AG10803 (cell line): ENCODE data around the gene CTNNA2.

Experiments
- DNase-seq: peaks from one replicate; pipeline ENCODE4 v3.0.0; 2010; ENCODE audit warnings: low read depth
- H3K4me3 ChIP-seq: 2 replicates; pipeline ENCODE4 v1.5.1; 2011; ENCODE audit warnings: mild to moderate bottlenecking, low read length, control low read depth
- CTCF ChIP-seq: conservative IDR thresholded peaks from 2 replicates; pipeline ENCODE4 v1.5.1; 2011; ENCODE audit warnings: mild to moderate bottlenecking, low read length, control low read depth, inconsistent platforms

Gene CTNNA2

GRCh38 chr2:79833235-79833878 lies 320.5 kb downstream of the CTNNA2 start:
- no peak for DNase-seq
- no peak for TF ChIP-seq CTCF
- no peak overlapping the region for H3K4me3 ChIP-seq

GRCh38 chr2:79835911-79836310 lies 323.1 kb downstream of the CTNNA2 start:
- H3K4me3 ChIP-seq = no peak overlapping the region
- TF ChIP-seq CTCF = no peak
- DNase-seq = no peak

- H3K4me3 ChIP-seq = no peak overlapping the region
- no peak for DNase-seq
- no peak for TF ChIP-seq CTCF
These were observed 331.2 kb downstream of the CTNNA2 start for GRCh38 chr2:79844011-79844410.

- H3K4me3 ChIP-seq = no peak overlapping the region
- DNase-seq = no peak
- TF ChIP-seq CTCF = no peak
These were observed 334.0 kb downstream of the CTNNA2 start for GRCh38 chr2:79846878-79847277.

GRCh38 chr2:79849241-79849640 lies 336.4 kb downstream of the CTNNA2 start:
- H3K4me3 ChIP-seq = no peak overlapping the region
- TF ChIP-seq CTCF = no peak
- DNase-seq = no peak

GRCh38 chr2:79849949-79850348 lies 337.1 kb downstream of the CTNNA2 start:
- no peak overlapping the region for H3K4me3 ChIP-seq
- no peak for TF ChIP-seq CTCF
- no peak for DNase-seq

- DNase-seq = no peak
- no peak overlapping the region for H3K4me3 ChIP-seq
- TF ChIP-seq CTCF = no peak
These were observed 338.1 kb downstream of the CTNNA2 start for GRCh38 chr2:79850912-79851311.
